ENCODE measurements around the gene PLK5.
"Not testable (repeated sequence)": the region's sequence is repeated elsewhere in the genome, so short reads cannot be mapped to it uniquely, and the experiment has no call there.

The PLK5 gene

DNA sequence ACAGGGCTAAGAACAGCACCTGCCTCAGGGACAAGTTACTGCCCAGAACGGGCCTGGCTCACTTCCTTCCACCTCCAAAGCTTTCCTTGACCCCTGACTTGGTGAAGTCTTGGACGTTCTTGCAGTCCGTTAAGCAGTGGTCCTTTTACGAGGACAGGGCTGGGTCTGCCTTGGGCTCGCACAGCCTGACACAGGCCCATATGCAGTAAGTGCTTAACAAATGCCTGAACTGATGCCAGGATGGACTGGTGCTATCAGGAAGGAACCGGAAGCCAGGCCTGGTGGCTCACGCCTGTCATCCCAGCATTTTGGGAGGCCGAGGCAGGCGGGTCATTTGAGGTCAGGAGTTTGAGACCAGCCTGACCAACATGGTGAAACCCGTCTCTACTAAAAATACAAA is 1.8 kb upstream of the PLK5 start:
- in situ Hi-C loops (cut with HindIII; ENCODE audit: low sequenced_read_pairs): loop anchor here (5.0 to 10.0 kb wide), 3 partner anchors 47 to 107 kb away; partner anchors contain the start of gene C19orf25

DNA sequence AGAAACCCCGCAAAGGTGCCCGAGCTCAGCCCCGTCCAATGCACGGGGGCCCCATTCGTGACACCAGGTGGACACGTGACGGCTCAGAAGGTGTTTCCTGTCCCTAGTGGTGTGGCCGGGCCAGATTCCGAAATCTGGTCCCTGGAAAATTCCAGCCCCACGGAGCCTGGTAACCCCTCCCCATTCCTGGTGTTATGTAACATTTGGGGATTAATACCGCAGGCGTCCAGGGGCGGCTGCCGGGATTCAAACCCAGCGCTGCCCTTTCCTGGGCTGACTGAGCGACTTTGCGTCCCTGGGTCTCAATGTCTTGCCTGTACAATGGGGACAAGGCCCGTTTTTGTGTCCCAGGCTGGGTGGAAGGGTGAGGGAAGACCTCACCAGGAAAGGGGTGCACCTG is 1.0 kb upstream of the PLK5 start:
- in situ Hi-C loops (cut with HindIII; ENCODE audit: low sequenced_read_pairs): loop anchor here (5.0 to 10.0 kb wide), 3 partner anchors 48 to 108 kb away; partner anchors contain the start of gene C19orf25

- in situ Hi-C loops (cut with HindIII; ENCODE audit: low sequenced_read_pairs): loop anchor here (5.0 to 10.0 kb wide), 3 partner anchors 50 to 110 kb away; partner anchors contain the start of gene C19orf25
These were observed 552 bp downstream of the PLK5 start for GRCh38 chr19:1524287-1524971.

DNA sequence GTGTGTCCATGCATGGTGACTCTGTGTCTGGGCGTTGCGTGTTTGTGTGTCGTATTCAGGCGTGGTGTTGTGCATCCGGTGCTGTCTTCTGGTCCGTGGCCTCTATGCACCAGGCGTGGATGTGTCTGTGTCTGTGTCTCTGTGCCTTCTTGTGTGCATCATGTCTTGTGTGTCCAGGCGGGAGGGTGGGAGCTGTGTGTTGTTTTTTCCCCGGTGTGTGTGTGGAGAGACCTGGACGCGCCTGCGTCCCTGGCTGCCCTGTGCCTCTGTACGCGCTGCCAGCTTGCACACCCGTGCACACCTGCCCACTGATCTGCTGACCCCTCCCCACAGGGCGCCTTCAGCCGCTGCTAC is 1.1 kb downstream of the PLK5 start:
- in situ Hi-C loops (cut with HindIII; ENCODE audit: low sequenced_read_pairs): loop anchor here (5.0 to 10.0 kb wide), 3 partner anchors 50 to 110 kb away; partner anchors contain the start of gene C19orf25

DNA sequence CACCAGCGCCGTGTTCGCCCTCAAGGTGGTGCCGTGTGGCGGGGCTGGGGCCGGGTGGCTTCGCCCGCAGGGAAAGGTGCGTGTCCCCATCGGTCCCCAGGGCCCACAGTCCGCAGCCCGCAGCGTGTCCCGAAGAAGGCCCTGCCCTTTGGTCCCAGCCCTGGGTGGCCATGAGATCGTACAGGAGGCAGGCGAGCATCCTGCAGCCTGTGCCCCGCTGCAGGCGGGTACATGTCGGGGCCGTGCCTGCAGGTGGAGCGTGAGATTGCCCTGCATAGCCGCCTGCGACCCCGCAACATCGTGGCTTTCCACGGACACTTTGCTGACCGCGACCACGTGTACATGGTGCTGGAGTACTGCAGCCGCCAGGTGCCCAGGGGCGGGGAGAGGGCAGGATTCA is 1.5 kb downstream of the PLK5 start:
- in situ Hi-C loops (cut with HindIII; ENCODE audit: low sequenced_read_pairs): loop anchor here (10.0 kb wide), 2 partner anchors 51 to 111 kb away; partner anchors contain the start of gene C19orf25

GRCh38 chr19:1526066-1526778 is 2.3 kb downstream of the PLK5 start:
- in situ Hi-C loops (cut with HindIII; ENCODE audit: low sequenced_read_pairs): loop anchor here (10.0 kb wide), 2 partner anchors 51 to 111 kb away; partner anchors contain the start of gene C19orf25

- in situ Hi-C loops (cut with HindIII; ENCODE audit: low sequenced_read_pairs): loop anchor here (10.0 kb wide), 2 partner anchors 52 to 112 kb away; partner anchors contain the start of gene C19orf25
These were observed 3.2 kb downstream of the PLK5 start for GRCh38 chr19:1526979-1527649.

GRCh38 chr19:1527650-1528309 is 3.9 kb downstream of the PLK5 start:
- in situ Hi-C loops (cut with HindIII; ENCODE audit: low sequenced_read_pairs): loop anchor here (10.0 kb wide), 2 partner anchors 53 to 113 kb away; partner anchors contain the start of gene C19orf25

- in situ Hi-C loops (cut with HindIII; ENCODE audit: low sequenced_read_pairs): loop anchor here (10.0 kb wide), 2 partner anchors 54 to 114 kb away; partner anchors contain the start of gene C19orf25
These were observed 4.9 kb downstream of the PLK5 start for GRCh38 chr19:1528596-1529429.

DNA sequence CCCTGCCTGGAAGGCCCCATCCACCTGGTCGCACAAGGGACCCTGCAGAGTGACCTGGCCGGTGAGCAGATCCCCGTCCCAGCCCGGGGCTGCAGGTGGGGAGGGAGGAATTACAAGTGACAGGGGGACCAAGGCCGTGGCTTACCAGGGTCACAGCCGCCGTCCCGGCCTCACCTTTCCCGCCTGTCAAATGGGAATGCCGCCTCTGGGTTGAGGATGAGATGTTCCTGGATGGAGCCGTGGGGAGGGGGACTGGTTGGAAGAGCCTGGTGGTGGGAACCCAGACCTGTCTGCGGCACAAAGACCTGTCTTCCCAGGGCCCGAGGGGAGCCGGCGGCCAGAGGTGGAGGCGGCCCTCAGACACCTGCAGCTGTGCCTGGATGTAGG is 5.5 kb downstream of the PLK5 start:
- in situ Hi-C loops (cut with HindIII; ENCODE audit: low sequenced_read_pairs): loop anchor here (10.0 kb wide), 2 partner anchors 55 to 115 kb away; partner anchors contain the start of gene C19orf25

GRCh38 chr19:1530856-1531255 is 7.0 kb downstream of the PLK5 start:
- in situ Hi-C loops (cut with HindIII; ENCODE audit: low sequenced_read_pairs): not testable (repeated sequence)

- in situ Hi-C loops (cut with HindIII; ENCODE audit: low sequenced_read_pairs): no loop called here
These were observed 7.7 kb downstream of the PLK5 start for GRCh38 chr19:1531587-1531986.

GRCh38 chr19:1532003-1532402 is 8.1 kb downstream of the PLK5 start:
- in situ Hi-C loops (cut with HindIII; ENCODE audit: low sequenced_read_pairs): no loop called here

GRCh38 chr19:1533510-1534150 is 9.8 kb downstream of the PLK5 start:
- in situ Hi-C loops (cut with HindIII; ENCODE audit: low sequenced_read_pairs): no loop called here

- in situ Hi-C loops (cut with HindIII; ENCODE audit: low sequenced_read_pairs): no loop called here
These were observed 11.1 kb downstream of the PLK5 start for GRCh38 chr19:1534972-1535371.

DNA sequence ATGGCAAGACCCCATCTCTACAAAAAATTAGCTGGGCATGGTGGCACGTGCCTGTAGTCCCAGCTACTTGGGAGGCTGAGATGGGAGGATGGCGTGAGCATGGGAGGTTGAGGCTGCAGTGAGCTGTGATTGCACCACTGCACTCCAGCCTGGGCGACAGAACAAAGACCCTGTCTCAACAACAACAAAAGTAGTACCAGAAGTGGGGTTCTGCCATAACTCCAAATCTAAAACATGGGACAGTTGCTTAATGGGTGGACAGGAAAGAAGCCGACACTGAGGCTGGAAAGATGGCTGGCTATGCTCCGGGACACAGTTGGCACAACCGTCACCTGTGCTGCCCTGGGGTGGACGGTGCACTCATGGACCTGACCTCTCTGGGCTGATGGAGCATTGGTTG is 11.8 kb downstream of the PLK5 start:
- in situ Hi-C loops (cut with HindIII; ENCODE audit: low sequenced_read_pairs): not testable (repeated sequence)

DNA sequence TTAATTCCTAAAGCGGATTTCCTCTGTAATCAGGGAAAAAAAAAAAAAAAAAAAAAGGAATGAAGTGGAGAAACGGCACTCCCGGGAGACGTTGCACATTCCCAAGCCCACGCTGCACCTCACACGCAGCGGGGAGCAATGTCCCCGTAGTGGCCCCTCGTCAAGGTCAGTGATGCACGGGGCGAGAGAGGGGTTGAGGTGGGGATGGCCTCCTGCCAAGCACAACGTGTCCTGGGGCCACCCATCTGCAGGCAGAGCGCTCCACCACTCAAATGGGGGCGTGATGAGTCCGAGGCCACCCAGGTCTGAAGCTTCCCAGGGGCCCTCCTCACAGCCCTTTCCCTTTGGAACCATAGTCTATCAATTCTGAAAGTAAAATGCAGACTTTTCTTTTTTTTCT is 15.1 kb downstream of the PLK5 start:
- in situ Hi-C loops (cut with HindIII; ENCODE audit: low sequenced_read_pairs): no loop called here

- in situ Hi-C loops (cut with HindIII; ENCODE audit: low sequenced_read_pairs): not testable (repeated sequence)
These were observed 15.9 kb downstream of the PLK5 start for GRCh38 chr19:1539749-1540148.

DNA sequence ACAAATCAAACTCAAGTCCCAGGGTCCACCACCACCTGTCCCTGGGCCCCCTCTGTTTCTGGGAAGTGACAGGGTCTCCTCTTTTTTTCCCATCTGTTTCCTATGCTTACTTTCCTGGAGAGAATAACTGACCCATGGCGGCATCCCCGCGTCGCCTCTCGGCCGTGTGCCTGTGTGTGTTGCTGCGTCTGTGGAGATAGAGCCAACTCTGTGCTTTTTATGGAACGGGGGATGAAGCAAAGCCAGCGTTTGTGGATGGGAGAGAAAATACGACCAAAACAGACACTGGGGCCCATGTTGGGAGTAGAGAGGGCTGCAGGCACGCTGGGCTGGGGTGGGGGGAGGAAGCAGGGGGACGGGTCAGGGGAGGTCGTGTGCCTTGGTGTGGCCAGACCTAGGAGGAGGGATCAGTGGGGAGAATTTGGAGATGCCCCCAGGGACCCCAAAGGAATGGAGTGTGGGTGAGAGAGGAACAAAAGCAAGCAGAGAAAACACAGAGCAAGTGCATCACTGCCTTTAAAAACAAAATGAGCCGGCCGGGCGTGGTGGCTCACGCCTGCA is 16.6 kb downstream of the PLK5 start:
- in situ Hi-C loops (cut with HindIII; ENCODE audit: low sequenced_read_pairs): no loop called here

All from endothelial cell of hepatic sinusoid (primary cell).